Uterus (tissue), 2 donors: ENCODE results near the gene ARAP3.

Source experiments
- CTCF ChIP-seq, 4 experiments: fragments of 200-600 bp in 2 of 4; fragments of 450-650 bp in 2 of 4; sonication (generic) in 2 of 4; IDR thresholded peaks; one replicate each; pipeline ENCODE4 v1.5.1; 2016 to 2019; ENCODE audit warnings: antibody characterized with exemption in 4 of 4, mild to moderate bottlenecking in 2 of 4, moderate library complexity in 1 of 4
- POLR2A ChIP-seq, 2 donors: fragments of 450-650 bp; IDR thresholded peaks; one replicate each; pipeline ENCODE4 v1.6.1; 2016; ENCODE audit warnings: antibody characterized with exemption in 2 of 2, mild to moderate bottlenecking in 1 of 2, moderate library complexity in 1 of 2

- TF ChIP-seq POLR2A (IDR thresholded peaks at IDR 0.05) (no peak), CTCF (IDR thresholded peaks at IDR 0.05) (no peak)
These were observed 49.4 kb downstream of the ARAP3 start for GRCh38 chr5:141632650-141633049.
